ENCODE data around the gene PHGDH. TPM values are rescaled to one million over a fixed set of nuclear protein-coding genes. Genes with fewer than 3 reads are reported as not detected.

Gene PHGDH
- total and polyA plus RNA-seq, 2 experiments from 2014 or later: 257 to 298 TPM

DNA sequence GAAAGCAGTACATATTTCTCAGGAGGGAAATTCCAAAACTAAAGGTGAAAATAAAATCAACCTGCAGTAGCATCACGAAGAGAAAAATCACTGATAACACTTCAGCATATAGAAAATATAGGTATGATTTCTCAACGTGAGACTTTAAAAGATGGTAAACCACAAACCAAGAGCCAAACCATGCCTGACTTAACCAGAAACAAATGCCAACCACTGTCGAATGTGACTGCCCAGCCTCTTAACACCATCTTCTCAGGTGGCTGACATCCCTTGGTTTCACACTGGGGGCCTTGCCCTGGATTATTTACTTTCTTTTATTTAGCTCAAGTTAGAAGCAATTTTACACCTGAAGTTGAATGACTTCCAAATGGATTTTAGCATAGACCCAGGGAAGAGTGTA, 46.9 kb downstream of the PHGDH start:
- WGBS, 2 experiments (ENCODE audit: low coverage in 1 of 2, low lambda C conversion rate in 2 of 2, missing lambda C conversion rate in 2 of 2): 48 to 60% methylated on average over 3 of the region's 3 CpGs
- Histone ChIP-seq H2AFZ (no peak overlapping the region), H3K9me2 (ENCODE audit: insufficient read depth) (no peaks in the 10 kb centered on the region), H3K79me2 (ENCODE audit: insufficient read depth) (no peaks in the 10 kb centered on the region), H3K27ac (no peak overlapping the region), H3K9me3 (ENCODE audit: low read depth) (no peaks in the 10 kb centered on the region), H3K4me2 (ENCODE audit: unreplicated experiment) (no peak overlapping the region), H3K4me3 (no peak overlapping the region), H3K9ac (no peak overlapping the region), H3K4me1 (ENCODE audit: insufficient read depth) (no peaks in the 10 kb centered on the region), H3K36me3 (ENCODE audit: low read depth) (no peaks in the 10 kb centered on the region), H3F3A (ENCODE audit: insufficient read depth) (no peaks in the 10 kb centered on the region), H4K20me1 (ENCODE audit: insufficient read depth) (no peaks in the 10 kb centered on the region), H3K27me3 (replicated peaks; ENCODE audit: insufficient read depth) (no peaks in the 10 kb centered on the region)
- DNase-seq: no peak
- in situ Hi-C loops (cut with MboI): no loop called here
- no peak for TF ChIP-seq EZH2 (IDR thresholded peaks at IDR 0.05; ENCODE audit: insufficient read depth, poor library complexity, severe bottlenecking)
- TF ChIP-seq EZH2phosphoT487 (IDR thresholded peaks at IDR 0.05; ENCODE audit: insufficient read depth, low read depth): no peak

DNA sequence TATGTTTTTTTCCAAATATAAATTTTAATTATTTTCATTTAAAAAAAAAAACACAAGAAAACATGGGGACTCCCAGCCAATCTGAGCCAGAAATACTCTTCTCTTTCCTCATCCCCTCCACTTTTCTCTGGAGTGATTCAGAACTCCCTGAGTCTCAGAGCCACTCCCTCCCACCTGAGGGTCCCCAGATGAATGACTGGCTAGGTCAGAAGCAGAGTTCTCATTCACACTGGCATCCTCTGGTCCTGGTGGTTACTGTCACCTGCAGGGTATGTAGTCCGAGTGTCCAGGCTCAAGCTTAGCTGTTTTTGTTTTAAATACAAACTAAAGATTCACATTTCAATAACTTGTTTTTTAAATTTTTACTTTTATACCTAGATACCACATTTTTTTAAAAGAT, 50.7 kb downstream of the PHGDH start:
- H3F3A ChIP-seq (ENCODE audit: insufficient read depth): no peaks in the 10 kb centered on the region
- no peak for DNase-seq
- H3K27me3 ChIP-seq (replicated peaks; ENCODE audit: insufficient read depth): no peaks in the 10 kb centered on the region
- no peaks in the 10 kb centered on the region for H3K79me2 ChIP-seq (ENCODE audit: insufficient read depth)
- H3K4me2 ChIP-seq (ENCODE audit: unreplicated experiment): no peak overlapping the region
- no peak overlapping the region for H3K27ac ChIP-seq
- H3K9ac ChIP-seq: no peak overlapping the region
- WGBS, 2 experiments (ENCODE audit: low coverage in 1 of 2, low lambda C conversion rate in 2 of 2, missing lambda C conversion rate in 2 of 2): 85 to 94% methylated on average over 1 of the region's 1 CpG
- in situ Hi-C loops (cut with MboI): no loop called here
- TF ChIP-seq EZH2 (IDR thresholded peaks at IDR 0.05; ENCODE audit: insufficient read depth, poor library complexity, severe bottlenecking) (no peak), EZH2phosphoT487 (IDR thresholded peaks at IDR 0.05; ENCODE audit: insufficient read depth, low read depth) (no peak)
- H2AFZ ChIP-seq: no peak overlapping the region
- H3K4me1 ChIP-seq (ENCODE audit: insufficient read depth): no peaks in the 10 kb centered on the region
- H4K20me1 ChIP-seq (ENCODE audit: insufficient read depth): no peaks in the 10 kb centered on the region
- no peaks in the 10 kb centered on the region for H3K9me2 ChIP-seq (ENCODE audit: insufficient read depth)
- H3K36me3 ChIP-seq (ENCODE audit: low read depth): no peaks in the 10 kb centered on the region
- H3K9me3 ChIP-seq (ENCODE audit: low read depth): no peaks in the 10 kb centered on the region
- H3K4me3 ChIP-seq: no peak overlapping the region

DNA sequence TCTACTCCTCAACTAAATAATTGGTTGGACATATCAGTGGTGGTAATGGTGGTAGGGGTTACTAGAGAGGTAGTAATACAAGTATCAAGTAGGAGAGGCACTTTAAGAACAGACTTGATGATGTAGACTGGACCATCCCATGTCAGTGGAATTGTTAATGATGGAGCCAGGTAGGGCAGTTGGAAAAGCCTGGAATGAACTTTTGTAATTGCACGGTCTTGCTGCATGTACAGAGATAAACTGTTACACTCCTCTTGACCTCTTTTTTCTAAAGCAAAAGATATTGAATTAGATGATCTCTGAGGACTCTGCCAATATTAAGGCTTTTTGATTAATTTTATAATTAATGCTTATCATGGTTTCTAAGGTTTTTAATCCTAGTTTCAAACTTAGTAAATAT, 51.2 kb downstream of the PHGDH start:
- H3K27me3 ChIP-seq (replicated peaks; ENCODE audit: insufficient read depth): no peaks in the 10 kb centered on the region
- WGBS, 2 experiments (ENCODE audit: low coverage in 1 of 2, low lambda C conversion rate in 2 of 2, missing lambda C conversion rate in 2 of 2): 82 to 94% methylated on average over 1 of the region's 1 CpG
- H3K36me3 ChIP-seq (ENCODE audit: low read depth): no peaks in the 10 kb centered on the region
- H3K27ac ChIP-seq: no peak overlapping the region
- H3K9me3 ChIP-seq (ENCODE audit: low read depth): no peaks in the 10 kb centered on the region
- H3K9me2 ChIP-seq (ENCODE audit: insufficient read depth): no peaks in the 10 kb centered on the region
- H4K20me1 ChIP-seq (ENCODE audit: insufficient read depth): no peaks in the 10 kb centered on the region
- TF ChIP-seq EZH2phosphoT487 (IDR thresholded peaks at IDR 0.05; ENCODE audit: insufficient read depth, low read depth) (no peak), EZH2 (IDR thresholded peaks at IDR 0.05; ENCODE audit: insufficient read depth, poor library complexity, severe bottlenecking) (no peak)
- H2AFZ ChIP-seq: no peak overlapping the region
- in situ Hi-C loops (cut with MboI): no loop called here
- no peaks in the 10 kb centered on the region for H3K79me2 ChIP-seq (ENCODE audit: insufficient read depth)
- H3K4me1 ChIP-seq (ENCODE audit: insufficient read depth): no peaks in the 10 kb centered on the region
- no peak overlapping the region for H3K9ac ChIP-seq
- no peak overlapping the region for H3K4me3 ChIP-seq
- no peaks in the 10 kb centered on the region for H3F3A ChIP-seq (ENCODE audit: insufficient read depth)
- DNase-seq: no peak
- H3K4me2 ChIP-seq (ENCODE audit: unreplicated experiment): no peak overlapping the region

DNA sequence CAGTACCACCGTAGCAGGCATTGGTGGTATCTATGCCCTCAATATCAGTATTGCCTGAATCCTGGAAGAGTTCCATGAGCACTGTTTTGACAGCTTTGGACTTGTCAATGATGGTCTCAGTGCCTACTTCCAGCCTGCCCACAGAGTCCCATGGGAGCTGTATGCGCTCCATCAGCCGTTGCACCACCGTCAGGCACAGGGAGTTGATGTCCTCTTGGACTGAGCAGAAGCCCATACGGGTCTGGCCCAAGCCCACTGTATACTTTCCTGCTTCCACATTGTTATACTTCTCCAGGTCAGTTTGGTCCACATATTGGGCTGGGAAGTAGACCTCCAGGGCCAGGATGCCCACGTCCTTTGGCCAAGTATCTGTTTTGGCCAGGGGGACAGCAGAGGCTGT, 52.5 kb downstream of the PHGDH start:
- TF ChIP-seq EZH2 (IDR thresholded peaks at IDR 0.05; ENCODE audit: insufficient read depth, poor library complexity, severe bottlenecking): no peak
- no peak for TF ChIP-seq EZH2phosphoT487 (IDR thresholded peaks at IDR 0.05; ENCODE audit: insufficient read depth, low read depth)
- H3K4me1 ChIP-seq (ENCODE audit: insufficient read depth): no peaks in the 10 kb centered on the region
- in situ Hi-C loops (cut with MboI): no loop called here
- H4K20me1 ChIP-seq (ENCODE audit: insufficient read depth): no peaks in the 10 kb centered on the region
- H3F3A ChIP-seq (ENCODE audit: insufficient read depth): no peaks in the 10 kb centered on the region
- no peak overlapping the region for H3K4me3 ChIP-seq
- H3K9me3 ChIP-seq (ENCODE audit: low read depth): no peaks in the 10 kb centered on the region
- no peak for DNase-seq
- no peak overlapping the region for H3K4me2 ChIP-seq (ENCODE audit: unreplicated experiment)
- no peaks in the 10 kb centered on the region for H3K9me2 ChIP-seq (ENCODE audit: insufficient read depth)
- no peaks in the 10 kb centered on the region for H3K27me3 ChIP-seq (replicated peaks; ENCODE audit: insufficient read depth)
- no peak overlapping the region for H3K27ac ChIP-seq
- WGBS, 2 experiments (ENCODE audit: low coverage in 1 of 2, low lambda C conversion rate in 2 of 2, missing lambda C conversion rate in 2 of 2): 73 to 79% methylated on average over 6 of the region's 6 CpGs
- H3K79me2 ChIP-seq (ENCODE audit: insufficient read depth): no peaks in the 10 kb centered on the region
- no peak overlapping the region for H2AFZ ChIP-seq
- H3K36me3 ChIP-seq (ENCODE audit: low read depth): no peaks in the 10 kb centered on the region
- no peak overlapping the region for H3K9ac ChIP-seq

DNA sequence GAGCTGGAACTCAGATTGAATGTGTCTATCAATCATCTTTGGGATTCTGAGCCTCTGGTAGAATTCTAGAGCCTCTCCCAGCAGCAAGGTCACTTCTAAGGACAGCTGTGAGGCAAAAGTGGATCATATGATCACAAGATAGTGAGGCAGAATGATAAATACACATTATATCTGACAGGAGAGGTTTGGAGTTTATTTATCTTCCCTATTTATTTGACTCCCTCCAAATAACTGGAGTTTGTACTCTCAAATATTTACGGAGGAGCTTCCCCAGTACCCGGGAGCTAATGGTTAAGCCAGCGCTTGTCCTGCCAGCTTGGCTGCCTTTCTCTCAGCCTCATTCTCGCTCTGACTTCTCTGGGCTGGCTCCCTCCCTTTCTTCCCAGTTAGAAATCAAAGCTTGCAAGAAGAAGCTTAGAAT, 54.6 kb downstream of the PHGDH start:
- 15 to 28% methylated on average over 4 of the region's 4 CpGs for WGBS, 2 experiments (ENCODE audit: low coverage in 1 of 2, low lambda C conversion rate in 2 of 2, missing lambda C conversion rate in 2 of 2)
- H3K27me3 ChIP-seq (replicated peaks; ENCODE audit: insufficient read depth): no peaks in the 10 kb centered on the region
- H3K4me3 ChIP-seq: no peak overlapping the region
- H3K9ac ChIP-seq: no peak overlapping the region
- no peaks in the 10 kb centered on the region for H3K36me3 ChIP-seq (ENCODE audit: low read depth)
- no peaks in the 10 kb centered on the region for H3K4me1 ChIP-seq (ENCODE audit: insufficient read depth)
- peak overlapping the region; percentile 10; the same call in 1 of the 2 replicates for H2AFZ ChIP-seq
- no peak overlapping the region for H3K27ac ChIP-seq
- H3K9me3 ChIP-seq (ENCODE audit: low read depth): no peaks in the 10 kb centered on the region
- no peak overlapping the region for H3K4me2 ChIP-seq (ENCODE audit: unreplicated experiment)
- no peaks in the 10 kb centered on the region for H3F3A ChIP-seq (ENCODE audit: insufficient read depth)
- H4K20me1 ChIP-seq (ENCODE audit: insufficient read depth): no peaks in the 10 kb centered on the region
- H3K9me2 ChIP-seq (ENCODE audit: insufficient read depth): no peaks in the 10 kb centered on the region
- in situ Hi-C loops (cut with MboI): no loop called here
- no peaks in the 10 kb centered on the region for H3K79me2 ChIP-seq (ENCODE audit: insufficient read depth)
- no peak for TF ChIP-seq EZH2 (IDR thresholded peaks at IDR 0.05; ENCODE audit: insufficient read depth, poor library complexity, severe bottlenecking)
- no peak for TF ChIP-seq EZH2phosphoT487 (IDR thresholded peaks at IDR 0.05; ENCODE audit: insufficient read depth, low read depth)
- DNase-seq: peak; percentile 17

All from GM23248 (cell line).